HG02970 (cell line): ENCODE results near the gene UPK3B.
"Not testable (repeated sequence)": the region's sequence is repeated elsewhere in the genome, so short reads cannot be mapped to it uniquely, and the experiment has no call there.

Source experiments
- ATAC-seq: cut with Tn5 transposase; IDR thresholded peaks from one replicate; pipeline ENCODE4 v1.9.1; 2021; ENCODE audit warnings: mild to moderate bottlenecking, moderate library complexity, moderate number of reproducible peaks; ENCODE audit not compliant: unreplicated experiment, low FRiP score

Gene UPK3B

GRCh38 chr7:76486618-76487017 is 23.7 kb upstream of the UPK3B start:
- peak; percentile 81 for ATAC-seq

GRCh38 chr7:76487969-76488368 is 22.4 kb upstream of the UPK3B start:
- ATAC-seq = not testable (repeated sequence)

GRCh38 chr7:76492139-76492538 is 18.2 kb upstream of the UPK3B start:
- not testable (repeated sequence) for ATAC-seq

GRCh38 chr7:76495717-76496116 is 14.6 kb upstream of the UPK3B start:
- not testable (repeated sequence) for ATAC-seq

GRCh38 chr7:76497918-76498582 is 12.3 kb upstream of the UPK3B start:
- not testable (repeated sequence) for ATAC-seq

GRCh38 chr7:76498583-76499200 is 11.7 kb upstream of the UPK3B start:
- ATAC-seq = not testable (repeated sequence)

GRCh38 chr7:76499201-76499923 is 11.0 kb upstream of the UPK3B start:
- ATAC-seq = not testable (repeated sequence)

GRCh38 chr7:76499924-76500241 is 10.5 kb upstream of the UPK3B start:
- not testable (repeated sequence) for ATAC-seq

- ATAC-seq = not testable (repeated sequence)
Measured at GRCh38 chr7:76502224-76502623, 8.1 kb upstream of the UPK3B start.

GRCh38 chr7:76502836-76503235 is 7.5 kb upstream of the UPK3B start:
- not testable (repeated sequence) for ATAC-seq

- ATAC-seq = not testable (repeated sequence)
Measured at GRCh38 chr7:76503244-76503643, 7.1 kb upstream of the UPK3B start.

- not testable (repeated sequence) for ATAC-seq
Measured at GRCh38 chr7:76504351-76505167, 5.8 kb upstream of the UPK3B start.

- ATAC-seq = no peak
Measured at GRCh38 chr7:76505168-76506080, 4.9 kb upstream of the UPK3B start.

GRCh38 chr7:76506081-76506440 is 4.3 kb upstream of the UPK3B start:
- no peak for ATAC-seq

GRCh38 chr7:76506643-76507042 is 3.7 kb upstream of the UPK3B start:
- ATAC-seq = not testable (repeated sequence)

GRCh38 chr7:76507723-76508406 is 2.5 kb upstream of the UPK3B start:
- ATAC-seq = no peak

GRCh38 chr7:76511200-76511910 is 1.0 kb downstream of the UPK3B start:
- ATAC-seq = not testable (repeated sequence)
